Neural progenitor cell (in vitro differentiated cells): ENCODE measurements around the gene ITGA5.

Source experiments
- EZH2 ChIP-seq: fragments of 200-600 bp; sonication (generic); IDR thresholded peaks from 2 replicates; pipeline ENCODE4 v1.6.1; 2017; ENCODE audit warnings: antibody characterized with exemption, mild to moderate bottlenecking, moderate library complexity
- EZH2phosphoT487 ChIP-seq: fragments of 200-600 bp; sonication (generic); IDR thresholded peaks from 2 replicates; pipeline ENCODE4 v1.6.1; 2017; ENCODE audit warnings: antibody characterized with exemption
- TF ChIP-seq, protein P1 (sequence below): fragments of 200-600 bp; sonication (generic); IDR thresholded peaks from 2 replicates; pipeline ENCODE4 v1.5.1; 2017; ENCODE audit warnings: antibody characterized with exemption, mild to moderate bottlenecking

DNA sequence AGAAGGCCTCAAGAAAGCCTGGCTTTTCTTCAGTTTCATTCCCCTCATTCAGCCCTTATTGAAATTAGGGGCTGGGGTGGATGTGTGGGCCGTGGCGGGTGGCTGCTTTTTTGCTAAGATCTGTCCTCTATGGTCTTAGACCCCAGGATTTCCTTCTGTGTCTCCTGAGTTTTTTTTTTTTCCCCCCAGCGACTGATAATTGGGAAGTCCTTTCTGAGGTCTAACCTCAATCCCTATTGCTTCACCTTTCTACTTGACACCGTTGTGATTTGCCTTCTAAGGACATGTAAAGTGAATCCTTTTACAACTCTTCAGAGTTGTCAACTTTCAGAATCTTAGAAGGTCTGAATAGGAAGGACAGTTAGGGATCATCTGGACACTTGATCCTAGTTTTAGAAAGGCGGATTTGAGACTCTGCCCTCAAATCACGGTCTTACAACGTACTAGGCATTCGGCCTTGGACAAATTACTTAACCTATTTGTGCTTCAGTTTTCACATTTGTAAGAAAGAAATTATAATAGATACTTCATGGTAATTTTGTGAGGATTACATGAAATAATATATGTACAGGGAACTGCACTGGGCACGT, 59.2 kb downstream of the ITGA5 start:
- TF ChIP-seq EZH2 (no peak), EZH2phosphoT487 (no peak)
- TF ChIP-seq, protein P1, sequence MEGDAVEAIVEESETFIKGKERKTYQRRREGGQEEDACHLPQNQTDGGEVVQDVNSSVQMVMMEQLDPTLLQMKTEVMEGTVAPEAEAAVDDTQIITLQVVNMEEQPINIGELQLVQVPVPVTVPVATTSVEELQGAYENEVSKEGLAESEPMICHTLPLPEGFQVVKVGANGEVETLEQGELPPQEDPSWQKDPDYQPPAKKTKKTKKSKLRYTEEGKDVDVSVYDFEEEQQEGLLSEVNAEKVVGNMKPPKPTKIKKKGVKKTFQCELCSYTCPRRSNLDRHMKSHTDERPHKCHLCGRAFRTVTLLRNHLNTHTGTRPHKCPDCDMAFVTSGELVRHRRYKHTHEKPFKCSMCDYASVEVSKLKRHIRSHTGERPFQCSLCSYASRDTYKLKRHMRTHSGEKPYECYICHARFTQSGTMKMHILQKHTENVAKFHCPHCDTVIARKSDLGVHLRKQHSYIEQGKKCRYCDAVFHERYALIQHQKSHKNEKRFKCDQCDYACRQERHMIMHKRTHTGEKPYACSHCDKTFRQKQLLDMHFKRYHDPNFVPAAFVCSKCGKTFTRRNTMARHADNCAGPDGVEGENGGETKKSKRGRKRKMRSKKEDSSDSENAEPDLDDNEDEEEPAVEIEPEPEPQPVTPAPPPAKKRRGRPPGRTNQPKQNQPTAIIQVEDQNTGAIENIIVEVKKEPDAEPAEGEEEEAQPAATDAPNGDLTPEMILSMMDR, result no peak
